ENCODE results near the gene BTAF1. TPM values are rescaled to one million over a fixed set of nuclear protein-coding genes. Genes with fewer than 3 reads are reported as not detected.

The BTAF1 gene
- total RNA-seq, 1 donor from 2014 or later, result 38.0 TPM

DNA sequence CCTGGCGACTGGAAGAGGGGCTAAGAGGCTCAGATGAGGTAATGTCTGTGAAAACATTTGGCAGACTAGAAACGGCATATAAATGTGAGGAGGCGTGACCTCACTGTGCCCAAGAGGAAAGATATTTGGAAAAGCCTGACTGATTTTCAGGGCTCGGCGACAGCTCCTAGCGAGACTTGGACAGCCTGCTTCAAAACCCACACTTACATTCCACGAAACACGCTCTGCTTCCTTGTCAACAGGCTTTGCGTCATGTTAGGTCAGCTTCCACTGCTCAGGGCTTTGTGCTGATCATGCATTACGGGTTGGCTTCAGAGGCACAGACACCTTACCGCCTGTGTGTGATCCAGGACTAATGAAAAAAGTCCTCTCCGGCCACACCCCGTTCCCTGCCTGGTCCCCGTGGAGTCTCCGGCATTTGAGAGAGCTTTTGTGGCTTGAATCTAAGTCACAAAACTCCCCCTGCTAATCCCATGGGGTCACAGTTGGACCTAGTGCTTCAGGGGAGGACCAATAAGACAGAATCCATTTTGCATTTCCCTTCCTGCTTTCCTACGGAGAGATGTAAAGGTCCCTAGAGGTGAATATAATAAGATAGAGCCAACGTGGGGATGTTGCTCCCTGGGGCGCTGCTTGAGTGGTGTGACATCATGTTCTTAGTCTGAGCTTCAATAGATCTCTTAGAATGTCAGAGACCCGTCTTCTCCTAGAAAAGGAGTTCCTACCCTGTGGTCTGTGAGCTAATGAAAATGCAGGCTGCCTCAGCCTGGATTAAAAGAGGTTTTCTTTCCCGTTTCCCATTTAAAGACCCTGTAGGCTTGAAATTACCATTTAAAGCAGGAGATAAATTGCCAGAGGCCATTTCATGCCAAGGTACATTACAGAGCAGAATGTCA is 39.8 kb upstream of the BTAF1 start:
- Mint-ChIP-seq H3K36me3 (ENCODE audit: insufficient read depth) (no peaks in the 10 kb centered on the region), H3K4me3 (ENCODE audit: low read depth) (peak overlapping the region; percentile 44), H3K4me1 (ENCODE audit: low read depth) (peaks cover 32% of the 10 kb centered on the region), H3K9me3 (ENCODE audit: low read depth) (no peaks in the 10 kb centered on the region), H3K27ac (peak overlapping the region; percentile 90), H3K27me3 (peaks cover 12% of the 10 kb centered on the region)
- TF ChIP-seq, protein P1, sequence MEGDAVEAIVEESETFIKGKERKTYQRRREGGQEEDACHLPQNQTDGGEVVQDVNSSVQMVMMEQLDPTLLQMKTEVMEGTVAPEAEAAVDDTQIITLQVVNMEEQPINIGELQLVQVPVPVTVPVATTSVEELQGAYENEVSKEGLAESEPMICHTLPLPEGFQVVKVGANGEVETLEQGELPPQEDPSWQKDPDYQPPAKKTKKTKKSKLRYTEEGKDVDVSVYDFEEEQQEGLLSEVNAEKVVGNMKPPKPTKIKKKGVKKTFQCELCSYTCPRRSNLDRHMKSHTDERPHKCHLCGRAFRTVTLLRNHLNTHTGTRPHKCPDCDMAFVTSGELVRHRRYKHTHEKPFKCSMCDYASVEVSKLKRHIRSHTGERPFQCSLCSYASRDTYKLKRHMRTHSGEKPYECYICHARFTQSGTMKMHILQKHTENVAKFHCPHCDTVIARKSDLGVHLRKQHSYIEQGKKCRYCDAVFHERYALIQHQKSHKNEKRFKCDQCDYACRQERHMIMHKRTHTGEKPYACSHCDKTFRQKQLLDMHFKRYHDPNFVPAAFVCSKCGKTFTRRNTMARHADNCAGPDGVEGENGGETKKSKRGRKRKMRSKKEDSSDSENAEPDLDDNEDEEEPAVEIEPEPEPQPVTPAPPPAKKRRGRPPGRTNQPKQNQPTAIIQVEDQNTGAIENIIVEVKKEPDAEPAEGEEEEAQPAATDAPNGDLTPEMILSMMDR (IDR thresholded peaks at IDR 0.05; ENCODE audit: unreplicated experiment), result no peak
- DNase-seq (ENCODE audit: low spot score, unreplicated experiment), result no peak

DNA sequence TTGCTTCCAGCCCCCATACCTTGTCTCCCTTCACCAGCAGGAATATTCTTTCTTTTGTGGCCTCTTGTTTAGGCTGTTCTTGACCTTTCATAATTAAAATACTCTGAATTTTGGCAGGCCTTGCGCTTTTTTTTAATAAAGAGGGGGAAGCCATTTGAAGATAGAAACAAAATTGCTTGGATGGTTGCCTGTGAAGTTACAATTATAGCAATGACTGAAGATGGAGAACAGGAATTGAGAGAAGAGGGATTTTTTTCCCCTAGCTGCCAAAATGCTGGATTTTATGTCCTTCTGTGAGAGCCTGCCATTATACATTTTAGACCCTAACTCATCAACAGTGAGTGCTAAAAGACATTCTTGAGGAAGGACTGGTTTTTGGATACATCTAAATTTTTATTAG is 39.0 kb upstream of the BTAF1 start:
- no peak for DNase-seq (ENCODE audit: low spot score, unreplicated experiment)
- H3K4me3 Mint-ChIP-seq (ENCODE audit: low read depth), result no peak overlapping the region
- H3K4me1 Mint-ChIP-seq (ENCODE audit: low read depth), result peaks cover 32% of the 10 kb centered on the region
- no peaks in the 10 kb centered on the region for H3K9me3 Mint-ChIP-seq (ENCODE audit: low read depth)
- no peak overlapping the region for H3K27ac Mint-ChIP-seq
- peaks cover 12% of the 10 kb centered on the region for H3K27me3 Mint-ChIP-seq
- TF ChIP-seq, protein P1 (IDR thresholded peaks at IDR 0.05; ENCODE audit: unreplicated experiment), result no peak
- H3K36me3 Mint-ChIP-seq (ENCODE audit: insufficient read depth), result no peaks in the 10 kb centered on the region

DNA sequence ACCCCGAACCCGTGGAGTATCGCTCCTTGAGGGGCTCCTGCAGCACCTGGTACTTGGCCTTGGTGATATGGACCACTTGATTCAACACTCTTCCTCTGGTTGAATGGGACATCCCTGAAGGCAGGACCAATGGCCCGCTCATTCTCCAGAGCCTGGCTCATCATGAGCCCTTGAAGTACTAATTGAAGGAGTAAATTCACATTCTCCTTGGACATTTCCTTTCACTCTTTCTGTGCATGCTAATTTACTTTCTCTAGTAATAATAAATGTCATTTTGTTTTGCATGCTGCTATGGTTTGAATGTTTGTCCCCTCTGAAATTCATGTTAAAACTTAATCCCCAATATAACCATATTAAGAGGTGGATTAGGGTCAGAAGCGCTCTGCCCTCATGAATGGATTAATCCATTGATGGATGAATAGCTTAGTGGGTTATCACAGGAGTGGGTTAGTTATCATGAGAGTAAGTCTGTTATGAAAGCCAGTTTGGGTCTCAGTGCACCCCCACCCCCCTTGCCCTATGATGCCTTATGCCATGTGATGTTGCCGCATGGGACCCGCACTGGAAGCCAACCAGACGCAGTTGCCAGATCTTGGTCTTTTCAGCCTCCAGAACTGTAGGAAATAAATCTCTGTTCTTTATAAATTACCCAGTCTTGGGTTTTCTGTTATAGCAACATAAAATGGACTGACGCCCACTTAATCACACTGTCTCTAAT is 38.0 kb upstream of the BTAF1 start:
- no peak for DNase-seq (ENCODE audit: low spot score, unreplicated experiment)
- Mint-ChIP-seq H3K4me1 (ENCODE audit: low read depth) (peaks cover 25% of the 10 kb centered on the region), H3K9me3 (ENCODE audit: low read depth) (no peaks in the 10 kb centered on the region), H3K4me3 (ENCODE audit: low read depth) (peak overlapping the region; percentile 8), H3K27ac (peak overlapping the region; percentile 75), H3K36me3 (ENCODE audit: insufficient read depth) (no peaks in the 10 kb centered on the region), H3K27me3 (peaks cover 12% of the 10 kb centered on the region)
- TF ChIP-seq, protein P1 (IDR thresholded peaks at IDR 0.05; ENCODE audit: unreplicated experiment), result no peak

DNA sequence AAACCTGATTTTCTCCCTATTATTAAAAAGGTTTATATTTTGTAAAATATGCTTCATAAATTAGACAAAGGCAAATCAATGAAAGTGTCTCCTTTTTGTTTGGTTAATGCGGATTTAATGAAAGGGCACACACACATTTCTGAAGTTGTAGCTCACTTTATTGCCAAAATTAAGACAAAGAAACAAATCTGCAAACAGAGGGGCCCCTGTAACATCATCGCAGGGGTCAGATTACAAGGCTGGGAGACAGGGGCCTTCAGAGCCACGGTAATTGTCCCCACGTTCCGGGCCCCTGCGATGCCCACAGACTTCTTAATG is 36.7 kb upstream of the BTAF1 start:
- H3K4me1 Mint-ChIP-seq (ENCODE audit: low read depth), result peaks cover 25% of the 10 kb centered on the region
- H3K27me3 Mint-ChIP-seq, result peaks cover 12% of the 10 kb centered on the region
- H3K36me3 Mint-ChIP-seq (ENCODE audit: insufficient read depth), result no peaks in the 10 kb centered on the region
- H3K9me3 Mint-ChIP-seq (ENCODE audit: low read depth), result no peaks in the 10 kb centered on the region
- TF ChIP-seq, protein P1 (IDR thresholded peaks at IDR 0.05; ENCODE audit: unreplicated experiment), result no peak
- no peak for DNase-seq (ENCODE audit: low spot score, unreplicated experiment)
- peak overlapping the region; percentile 97 for H3K27ac Mint-ChIP-seq
- H3K4me3 Mint-ChIP-seq (ENCODE audit: low read depth), result peak overlapping the region; percentile 77

DNA sequence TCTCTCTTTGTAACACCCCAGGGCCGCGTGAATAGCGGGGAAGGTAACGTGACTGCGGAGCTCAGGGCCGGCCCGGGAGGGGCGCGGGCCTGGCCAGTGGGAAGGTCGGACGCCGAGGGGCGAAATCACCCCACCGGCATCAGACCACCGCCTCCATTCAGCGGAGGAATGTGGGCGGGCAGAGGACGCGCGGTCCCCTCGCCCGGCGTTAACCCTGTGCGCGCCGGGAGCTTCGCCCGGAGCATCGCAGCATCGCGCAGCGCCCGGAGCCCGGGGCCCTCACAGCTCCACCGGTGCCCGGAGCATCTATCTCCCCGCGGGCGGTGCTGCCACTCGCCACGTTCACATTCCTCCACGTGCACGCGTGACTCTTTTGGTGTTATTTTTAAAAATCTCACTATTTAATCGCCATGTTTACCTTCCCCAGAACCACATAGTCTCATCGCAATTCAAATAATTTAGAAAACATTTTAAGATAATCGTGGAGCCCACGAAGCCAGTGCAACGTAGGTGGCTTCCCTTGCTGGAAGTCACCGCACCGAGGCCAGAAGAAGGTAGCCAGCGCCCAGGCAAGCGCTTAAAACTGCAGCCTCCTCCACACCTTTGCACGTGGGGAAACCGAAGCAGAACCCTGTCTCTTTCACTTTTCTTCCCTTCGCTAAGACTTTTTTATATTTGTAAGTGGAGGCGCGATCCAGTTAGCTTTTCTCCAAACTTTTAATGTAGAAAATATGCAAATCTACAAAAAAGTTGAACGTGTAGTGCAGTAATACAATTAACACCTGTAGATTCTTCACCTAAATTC is 36.1 kb upstream of the BTAF1 start:
- TF ChIP-seq, protein P1 (IDR thresholded peaks at IDR 0.05; ENCODE audit: unreplicated experiment), result no peak
- H3K27me3 Mint-ChIP-seq, result peaks cover 12% of the 10 kb centered on the region
- DNase-seq (ENCODE audit: low spot score, unreplicated experiment), result peak; percentile 67
- no peaks in the 10 kb centered on the region for H3K9me3 Mint-ChIP-seq (ENCODE audit: low read depth)
- peak overlapping the region; percentile 77 for H3K4me3 Mint-ChIP-seq (ENCODE audit: low read depth)
- H3K4me1 Mint-ChIP-seq (ENCODE audit: low read depth), result peaks cover 25% of the 10 kb centered on the region
- H3K36me3 Mint-ChIP-seq (ENCODE audit: insufficient read depth), result no peaks in the 10 kb centered on the region
- peak overlapping the region; percentile 97 for H3K27ac Mint-ChIP-seq
